DND-41 (cell line): Measurements from ENCODE around the gene INF2.

Experiments used
- EZH2 ChIP-seq: IDR thresholded peaks from 3 replicates; pipeline ENCODE4 v1.6.1; 2012; ENCODE audit warnings: borderline replicate concordance, low read depth, mild to moderate bottlenecking, moderate library complexity, low read length, inconsistent platforms; ENCODE audit not compliant: severe bottlenecking
- TF ChIP-seq, protein P1 (sequence below): IDR thresholded peaks from 2 replicates; pipeline ENCODE4 v1.5.1; 2012; ENCODE audit warnings: borderline replicate concordance, low read length, moderate library complexity, mild to moderate bottlenecking; ENCODE audit not compliant: poor library complexity, severe bottlenecking; ENCODE audit errors: extremely low read depth

DNA sequence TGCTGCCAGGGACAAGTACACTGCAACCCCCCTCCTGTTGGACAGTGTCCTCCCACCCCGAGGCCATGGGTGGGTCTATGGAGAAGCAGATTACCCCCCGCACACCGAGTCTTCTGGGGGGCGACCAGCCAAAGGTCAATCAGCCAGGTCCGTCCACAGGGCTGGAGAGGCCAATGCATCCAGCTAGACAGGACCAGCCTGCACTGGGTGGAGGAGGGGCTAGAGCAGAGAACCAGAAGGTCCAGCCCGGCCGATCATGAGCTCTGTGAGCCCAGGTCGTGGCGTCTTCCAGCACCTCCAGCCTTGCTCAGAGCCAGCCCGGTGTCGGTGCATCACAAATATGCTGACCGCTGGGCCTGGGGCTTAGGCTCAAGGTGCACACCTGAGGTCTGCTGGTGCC is 26.5 kb downstream of the INF2 start:
- TF ChIP-seq, protein P1, sequence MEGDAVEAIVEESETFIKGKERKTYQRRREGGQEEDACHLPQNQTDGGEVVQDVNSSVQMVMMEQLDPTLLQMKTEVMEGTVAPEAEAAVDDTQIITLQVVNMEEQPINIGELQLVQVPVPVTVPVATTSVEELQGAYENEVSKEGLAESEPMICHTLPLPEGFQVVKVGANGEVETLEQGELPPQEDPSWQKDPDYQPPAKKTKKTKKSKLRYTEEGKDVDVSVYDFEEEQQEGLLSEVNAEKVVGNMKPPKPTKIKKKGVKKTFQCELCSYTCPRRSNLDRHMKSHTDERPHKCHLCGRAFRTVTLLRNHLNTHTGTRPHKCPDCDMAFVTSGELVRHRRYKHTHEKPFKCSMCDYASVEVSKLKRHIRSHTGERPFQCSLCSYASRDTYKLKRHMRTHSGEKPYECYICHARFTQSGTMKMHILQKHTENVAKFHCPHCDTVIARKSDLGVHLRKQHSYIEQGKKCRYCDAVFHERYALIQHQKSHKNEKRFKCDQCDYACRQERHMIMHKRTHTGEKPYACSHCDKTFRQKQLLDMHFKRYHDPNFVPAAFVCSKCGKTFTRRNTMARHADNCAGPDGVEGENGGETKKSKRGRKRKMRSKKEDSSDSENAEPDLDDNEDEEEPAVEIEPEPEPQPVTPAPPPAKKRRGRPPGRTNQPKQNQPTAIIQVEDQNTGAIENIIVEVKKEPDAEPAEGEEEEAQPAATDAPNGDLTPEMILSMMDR: no peak
- TF ChIP-seq EZH2: no peak
